Measurements from ENCODE around the gene CDH4.

- TF ChIP-seq CTCF (IDR thresholded peaks at IDR 0.05) (no peak), POLR2AphosphoS5 (IDR thresholded peaks at IDR 0.05; ENCODE audit: low read depth, low read length) (no peak)
Measured at GRCh38 chr20:61806995-61807394, 554.9 kb downstream of the CDH4 start.
